ENCODE measurements around the gene DBX1. TPM values are rescaled to one million over a fixed set of nuclear protein-coding genes. Genes with fewer than 3 reads are reported as not detected.
"Not testable (repeated sequence)": the region's sequence is repeated elsewhere in the genome, so short reads cannot be mapped to it uniquely, and the experiment has no call there.

Gene DBX1
- total RNA-seq, 4 donors from 2014 or later: not detected

GRCh38 chr11:20203831-20204230 is 43.6 kb upstream of the DBX1 start:
- Histone ChIP-seq H3K4me3 (no peak overlapping the region), H3K36me3 (no peaks in the 10 kb centered on the region), H3K27me3 (peaks cover 0 to 66% (median 17%) of the 10 kb centered on the region in 4 donors), H3K4me1 (peaks cover 0 to 11% (median 0%) of the 10 kb centered on the region in 3 donors), H3K9me3 (no peaks in the 10 kb centered on the region), H3K27ac (no peak overlapping the region)
- no peak for DNase-seq
- intact Hi-C loops (cut with DNase I): no loop called here
- TF ChIP-seq POLR2A (IDR thresholded peaks at IDR 0.05): no peak
- TF ChIP-seq, protein P1, sequence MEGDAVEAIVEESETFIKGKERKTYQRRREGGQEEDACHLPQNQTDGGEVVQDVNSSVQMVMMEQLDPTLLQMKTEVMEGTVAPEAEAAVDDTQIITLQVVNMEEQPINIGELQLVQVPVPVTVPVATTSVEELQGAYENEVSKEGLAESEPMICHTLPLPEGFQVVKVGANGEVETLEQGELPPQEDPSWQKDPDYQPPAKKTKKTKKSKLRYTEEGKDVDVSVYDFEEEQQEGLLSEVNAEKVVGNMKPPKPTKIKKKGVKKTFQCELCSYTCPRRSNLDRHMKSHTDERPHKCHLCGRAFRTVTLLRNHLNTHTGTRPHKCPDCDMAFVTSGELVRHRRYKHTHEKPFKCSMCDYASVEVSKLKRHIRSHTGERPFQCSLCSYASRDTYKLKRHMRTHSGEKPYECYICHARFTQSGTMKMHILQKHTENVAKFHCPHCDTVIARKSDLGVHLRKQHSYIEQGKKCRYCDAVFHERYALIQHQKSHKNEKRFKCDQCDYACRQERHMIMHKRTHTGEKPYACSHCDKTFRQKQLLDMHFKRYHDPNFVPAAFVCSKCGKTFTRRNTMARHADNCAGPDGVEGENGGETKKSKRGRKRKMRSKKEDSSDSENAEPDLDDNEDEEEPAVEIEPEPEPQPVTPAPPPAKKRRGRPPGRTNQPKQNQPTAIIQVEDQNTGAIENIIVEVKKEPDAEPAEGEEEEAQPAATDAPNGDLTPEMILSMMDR (IDR thresholded peaks at IDR 0.05): no peak

DNA sequence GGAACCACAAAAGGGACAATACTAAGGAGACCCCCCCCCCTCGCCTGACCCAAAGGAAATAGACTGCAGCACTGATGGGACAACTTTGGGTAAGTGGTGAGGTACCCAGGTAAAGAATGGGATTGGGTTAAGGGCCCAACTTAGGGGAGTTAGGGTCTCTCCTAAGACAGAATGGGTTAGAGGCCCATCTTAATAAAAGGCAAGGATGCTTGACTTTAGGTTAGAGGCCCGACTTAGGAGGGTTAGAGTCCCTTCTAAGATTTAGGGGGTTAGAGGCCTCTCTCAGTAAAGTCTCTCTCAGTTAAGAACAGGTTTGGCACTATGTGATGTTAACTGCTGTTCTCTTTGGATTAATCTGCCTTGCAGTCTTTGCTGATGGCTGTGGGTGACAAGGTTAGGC is 41.0 kb upstream of the DBX1 start:
- H3K27ac ChIP-seq: no peak overlapping the region

GRCh38 chr11:20200331-20200955 is 40.2 kb upstream of the DBX1 start:
- WGBS, 2 donors: 10 to 22% methylated on average over 5 of the region's 5 CpGs
- Histone ChIP-seq H3K4me3 (peak overlapping the region in 1 of 4 donors; percentile 6), H3K27me3 (peaks cover 0 to 39% (median 0%) of the 10 kb centered on the region in 4 donors)
- H3K36me3 ChIP-seq; H3K4me1 ChIP-seq; H3K27ac ChIP-seq; H3K9me3 ChIP-seq; intact Hi-C loops (cut with DNase I); DNase-seq: not testable (repeated sequence)

More for the DNA sequence above, 41.0 kb upstream of the DBX1 start:
- TF ChIP-seq POLR2A (IDR thresholded peaks at IDR 0.05): no peak
- TF ChIP-seq, protein P1 (IDR thresholded peaks at IDR 0.05): no peak
- intact Hi-C loops (cut with DNase I): no loop called here
- no peak for DNase-seq
- H3K9me3 ChIP-seq: no peaks in the 10 kb centered on the region
- peaks cover 0 to 47% (median 0%) of the 10 kb centered on the region in 4 donors for H3K27me3 ChIP-seq
- H3K4me1 ChIP-seq: no peaks in the 10 kb centered on the region
- H3K4me3 ChIP-seq: no peak overlapping the region
- no peaks in the 10 kb centered on the region for H3K36me3 ChIP-seq
- 14 to 44% methylated on average over 2 of the region's 2 CpGs for WGBS, 2 donors

DNA sequence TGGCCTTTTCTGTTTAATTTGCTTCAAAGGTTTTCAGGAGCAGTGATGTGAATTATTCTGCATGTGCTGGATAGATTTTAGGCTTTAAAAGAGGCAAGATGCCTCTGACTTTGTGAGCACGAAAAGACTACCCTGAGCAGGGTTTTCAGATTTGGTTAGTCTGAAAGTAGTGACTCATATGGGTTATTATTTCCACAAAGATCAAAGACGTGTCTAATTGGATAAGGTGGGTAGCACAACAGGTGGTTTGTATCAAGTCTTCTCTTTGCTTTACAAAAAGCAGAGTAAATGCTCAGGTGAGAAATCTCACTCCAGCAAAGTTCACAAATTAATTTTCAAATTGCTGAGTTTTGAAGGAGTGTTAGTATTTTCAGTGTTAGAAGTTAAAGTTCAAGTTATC is 37.6 kb upstream of the DBX1 start:
- DNase-seq: no peak
- Histone ChIP-seq H3K27me3 (peaks cover 0 to 28% (median 0%) of the 10 kb centered on the region in 4 donors), H3K36me3 (no peaks in the 10 kb centered on the region), H3K27ac (no peak overlapping the region), H3K9me3 (no peaks in the 10 kb centered on the region), H3K4me1 (no peaks in the 10 kb centered on the region), H3K4me3 (no peak overlapping the region)
- 9 to 15% methylated on average over 2 of the region's 2 CpGs for WGBS, 2 donors
- no peak for TF ChIP-seq POLR2A (IDR thresholded peaks at IDR 0.05)
- TF ChIP-seq, protein P1 (IDR thresholded peaks at IDR 0.05): no peak
- intact Hi-C loops (cut with DNase I): no loop called here

DNA sequence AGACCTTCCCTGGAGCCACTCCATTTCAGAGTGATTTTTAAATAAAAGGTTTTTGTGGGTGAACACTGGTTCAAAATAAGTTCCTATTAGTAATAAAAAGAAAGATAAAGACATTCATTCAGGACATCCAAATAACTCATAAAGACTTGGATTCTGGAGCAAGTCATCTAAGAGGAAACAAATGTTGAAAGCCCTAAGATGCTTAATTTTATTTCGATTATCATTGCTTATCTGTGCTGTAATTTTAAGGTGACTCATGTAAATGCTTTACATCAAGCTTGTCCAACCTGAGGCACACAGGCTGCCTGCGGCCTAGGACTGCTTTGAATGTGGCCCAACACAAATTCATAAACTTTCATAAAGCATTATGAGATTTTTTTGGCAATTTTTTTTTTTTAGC is 34.2 kb upstream of the DBX1 start:
- intact Hi-C loops (cut with DNase I): no loop called here
- no peak for DNase-seq
- Histone ChIP-seq H3K4me3 (no peak overlapping the region), H3K36me3 (no peaks in the 10 kb centered on the region), H3K9me3 (no peaks in the 10 kb centered on the region), H3K4me1 (no peaks in the 10 kb centered on the region), H3K27me3 (peaks cover 0 to 14% (median 0%) of the 10 kb centered on the region in 4 donors), H3K27ac (no peak overlapping the region)
- TF ChIP-seq POLR2A (IDR thresholded peaks at IDR 0.05): no peak
- TF ChIP-seq, protein P1 (IDR thresholded peaks at IDR 0.05): no peak
- 78 to 82% methylated on average over 2 of the region's 2 CpGs for WGBS, 2 donors

GRCh38 chr11:20193307-20193706 is 33.0 kb upstream of the DBX1 start:
- DNase-seq: no peak
- intact Hi-C loops (cut with DNase I): no loop called here
- peaks cover 0 to 6% (median 0%) of the 10 kb centered on the region in 4 donors for H3K27me3 ChIP-seq
- no peak overlapping the region for H3K4me3 ChIP-seq
- no peaks in the 10 kb centered on the region for H3K9me3 ChIP-seq
- no peak for TF ChIP-seq POLR2A (IDR thresholded peaks at IDR 0.05)
- TF ChIP-seq, protein P1 (IDR thresholded peaks at IDR 0.05): no peak
- no peak overlapping the region for H3K27ac ChIP-seq
- H3K36me3 ChIP-seq: no peaks in the 10 kb centered on the region
- H3K4me1 ChIP-seq: no peaks in the 10 kb centered on the region
- 71 to 72% methylated on average over 3 of the region's 3 CpGs for WGBS, 2 donors

Measured in esophagus squamous epithelium (tissue), 5 donors.